Activated CD8-positive, alpha-beta memory T cell treated with anti-CD3 and anti-CD28 coated beads for 36 hours (primary cell): ENCODE results near the gene CELA2A. TPM values are rescaled to one million over a fixed set of nuclear protein-coding genes. Genes with fewer than 3 reads are reported as not detected.
"Not testable (repeated sequence)": the region's sequence is repeated elsewhere in the genome, so short reads cannot be mapped to it uniquely, and the experiment has no call there.

Experiments used
- CTCF ChIA-PET: fragments of 350-600 bp; sonication (Branson Sonifier 250); formaldehyde crosslinking; loops from one replicate; lab custom pipeline; 2021; ENCODE audit warnings: antibody characterized with exemption; lab: Charles Lee
- POLR2A ChIA-PET: fragments of 350-600 bp; sonication (Branson Sonifier 250); formaldehyde crosslinking; loops from one replicate; lab custom pipeline; 2021; ENCODE audit warnings: antibody characterized with exemption; lab: Charles Lee
- total RNA-seq, 2 experiments: library from RNA; stranded (reverse); gene quantifications; one replicate each; pipeline ENCODE4 v1.2.3, GENCODE V29; 2021

Gene CELA2A
- total RNA-seq, 2 experiments from 2014 or later, result not detected

DNA sequence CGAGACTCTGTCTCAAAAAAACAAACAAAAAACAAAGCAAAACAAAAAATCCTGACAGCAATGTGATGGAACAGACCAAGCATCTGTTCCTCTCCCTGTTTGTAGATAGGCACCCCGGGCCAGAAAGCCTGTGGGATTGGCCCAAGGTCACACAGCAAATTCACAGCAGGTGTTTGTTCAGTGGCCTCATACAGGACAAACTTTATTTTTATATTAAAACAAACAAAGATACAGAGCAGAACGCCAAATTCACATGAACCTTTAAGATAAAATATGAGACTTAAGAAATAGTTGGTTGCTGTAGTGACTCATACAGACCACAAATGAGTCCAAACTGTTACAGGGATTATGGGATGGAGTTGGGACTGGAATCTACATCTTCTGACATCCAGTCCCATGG, 2.3 kb upstream of the CELA2A start:
- CTCF ChIA-PET, result no interaction called here
- POLR2A ChIA-PET, result no interaction called here

- POLR2A ChIA-PET, result no interaction called here
- CTCF ChIA-PET, result interaction anchor here (0.7 kb wide), 1 partner anchor 32 kb away, joined by 4 read pairs; no protein-coding TSS in a partner anchor
Observed at GRCh38 chr1:15455522-15455921, 1.0 kb upstream of the CELA2A start.

GRCh38 chr1:15457585-15457984, 1.1 kb downstream of the CELA2A start:
- POLR2A ChIA-PET, result no interaction called here
- CTCF ChIA-PET, result no interaction called here

- POLR2A ChIA-PET, CTCF ChIA-PET: not testable (repeated sequence)
Observed at GRCh38 chr1:15458388-15458787, 1.9 kb downstream of the CELA2A start.

- POLR2A ChIA-PET, result no interaction called here
Observed at GRCh38 chr1:15459771-15460707, 3.5 kb downstream of the CELA2A start.

DNA sequence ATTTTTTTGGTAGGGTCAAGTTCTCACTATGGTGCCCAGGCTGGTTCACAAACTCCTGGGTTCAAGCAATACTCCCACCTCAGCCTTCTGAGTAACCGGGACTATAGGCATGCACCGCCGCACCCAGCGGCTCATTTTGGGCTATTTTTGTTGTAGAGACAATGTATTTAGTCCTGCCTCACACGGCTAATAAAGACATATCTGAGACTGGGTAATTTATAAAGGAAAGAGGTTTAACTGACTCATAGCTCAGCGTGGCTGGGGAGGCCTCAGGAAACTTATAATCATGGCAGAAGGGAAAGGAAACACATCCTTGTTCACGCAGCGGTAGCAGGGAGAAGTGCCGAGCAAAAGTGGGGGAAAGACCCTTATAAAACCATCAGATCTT, 4.2 kb downstream of the CELA2A start:
- CTCF ChIA-PET, result no interaction called here
- POLR2A ChIA-PET, result no interaction called here

More at GRCh38 chr1:15459771-15460707, 3.5 kb downstream of the CELA2A start:
- CTCF ChIA-PET, result no interaction called here

- CTCF ChIA-PET, POLR2A ChIA-PET: not testable (repeated sequence)
Observed at GRCh38 chr1:15463064-15463800, 6.7 kb downstream of the CELA2A start.

DNA sequence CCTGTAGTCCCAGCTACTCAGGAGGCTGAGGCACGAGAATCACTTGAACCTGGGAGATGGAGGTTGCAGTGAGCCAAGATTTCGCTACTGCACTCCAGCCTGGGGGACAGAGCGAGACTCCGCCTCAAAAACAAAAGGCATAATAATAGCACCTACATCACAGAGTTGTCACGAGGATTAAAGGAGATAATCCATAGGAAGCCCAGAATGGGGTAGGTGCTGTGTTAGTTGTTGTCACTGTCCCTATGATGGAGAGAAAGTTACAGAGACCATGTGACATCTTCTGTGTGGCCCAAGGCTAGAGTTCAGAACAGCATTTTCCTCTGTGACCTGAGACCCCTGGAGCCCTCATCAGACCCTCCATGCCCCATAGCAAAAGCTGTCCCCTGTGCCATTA, 7.4 kb downstream of the CELA2A start:
- POLR2A ChIA-PET, CTCF ChIA-PET: not testable (repeated sequence)

DNA sequence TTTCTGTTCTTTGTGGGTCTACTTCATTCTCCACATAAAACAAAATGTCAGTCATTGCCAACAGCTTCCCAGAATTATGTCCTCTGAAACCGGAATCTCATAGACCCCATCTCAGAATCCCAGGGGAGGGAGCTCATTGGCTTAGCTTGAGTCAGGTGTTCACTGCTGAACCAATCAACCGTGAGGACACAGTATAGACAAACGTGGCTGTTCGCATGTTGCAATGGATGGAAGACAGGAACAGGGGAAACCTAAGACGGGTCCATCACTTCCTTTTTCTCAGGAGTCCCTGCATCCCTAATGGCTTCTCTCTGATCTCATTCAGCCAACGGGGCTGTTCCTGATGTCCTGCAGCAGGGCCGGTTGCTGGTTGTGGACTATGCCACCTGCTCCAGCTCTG, 9.1 kb downstream of the CELA2A start:
- ChIA-PET POLR2A (no interaction called here), CTCF (no interaction called here)

GRCh38 chr1:15466955-15467625, 10.6 kb downstream of the CELA2A start:
- POLR2A ChIA-PET, CTCF ChIA-PET: not testable (repeated sequence)

GRCh38 chr1:15468145-15468544, 11.6 kb downstream of the CELA2A start:
- POLR2A ChIA-PET, result no interaction called here
- CTCF ChIA-PET, result interaction anchor here (0.5 kb wide), 1 partner anchor 227 kb away, joined by 3 read pairs; no protein-coding TSS in a partner anchor

DNA sequence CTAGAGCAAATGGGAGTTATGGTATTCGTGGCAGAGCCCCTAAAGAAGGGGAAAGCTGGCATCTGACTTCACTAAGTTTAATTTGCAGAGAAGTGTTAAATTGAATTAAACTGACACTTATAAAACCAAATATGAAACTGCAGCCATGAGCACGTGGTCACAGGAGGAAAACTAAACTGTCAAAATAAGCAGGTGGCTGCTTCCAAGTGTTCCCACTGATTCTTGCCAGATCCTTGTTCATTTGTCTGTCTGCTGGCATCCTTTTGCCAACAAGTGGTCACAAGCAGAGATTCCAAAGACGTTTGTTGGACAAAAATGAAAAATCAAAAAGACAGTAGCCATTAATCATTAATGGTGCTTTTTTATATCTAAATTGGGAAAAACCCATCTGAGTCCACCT, 12.8 kb downstream of the CELA2A start:
- CTCF ChIA-PET, result interaction anchor here (0.6 kb wide), 1 partner anchor 141 kb away, joined by 3 read pairs; no protein-coding TSS in a partner anchor
- POLR2A ChIA-PET, result no interaction called here

DNA sequence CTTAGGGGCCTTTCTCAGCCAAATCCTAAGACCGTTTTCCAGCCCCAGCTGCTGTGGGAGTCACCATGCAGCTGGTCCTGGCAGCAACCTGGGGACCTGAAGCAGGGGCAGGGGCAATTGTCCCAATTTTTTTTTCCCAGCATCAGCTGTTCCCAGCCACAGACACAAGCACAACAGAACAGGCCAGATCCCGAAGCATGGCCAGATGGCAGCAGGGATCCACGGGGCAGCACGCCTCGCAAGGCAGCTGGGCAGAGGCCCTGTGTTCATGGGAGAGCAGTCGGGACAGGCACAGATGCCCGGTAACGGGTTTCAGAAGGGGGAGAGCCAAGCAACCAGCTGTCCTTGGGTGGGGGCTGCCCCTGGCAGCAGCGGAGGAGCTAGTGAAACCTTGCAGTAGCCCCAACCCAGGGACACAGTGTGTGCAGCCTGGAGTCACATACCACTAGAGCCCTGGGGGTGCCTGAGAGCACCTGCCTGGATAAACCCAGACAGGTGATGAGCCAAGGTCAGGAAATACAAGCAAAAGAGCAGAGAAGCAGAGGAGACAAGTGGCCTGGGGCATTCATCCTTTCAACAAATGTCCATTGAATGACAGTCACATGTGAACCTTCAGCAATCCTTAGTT, 13.4 kb downstream of the CELA2A start:
- POLR2A ChIA-PET, CTCF ChIA-PET: not testable (repeated sequence)

DNA sequence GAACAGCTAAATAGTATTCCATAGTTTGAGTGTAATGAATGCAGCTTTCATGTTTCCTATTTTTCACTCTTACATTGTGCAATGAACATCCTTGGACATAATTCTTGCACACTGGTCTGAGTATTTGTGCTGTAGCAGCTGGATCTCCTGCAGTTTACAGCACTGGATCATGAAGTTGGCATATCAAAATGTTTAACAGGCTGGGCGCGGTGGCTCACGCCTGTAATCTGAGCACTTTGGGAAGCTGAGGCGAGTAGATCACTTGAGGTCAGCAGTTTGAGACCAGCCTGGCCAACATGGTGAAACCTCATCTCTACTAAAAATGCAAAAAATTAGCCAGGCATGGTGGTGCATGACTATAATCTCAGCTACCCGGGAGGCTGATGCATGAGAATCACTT, 14.5 kb downstream of the CELA2A start:
- POLR2A ChIA-PET, CTCF ChIA-PET: not testable (repeated sequence)

DNA sequence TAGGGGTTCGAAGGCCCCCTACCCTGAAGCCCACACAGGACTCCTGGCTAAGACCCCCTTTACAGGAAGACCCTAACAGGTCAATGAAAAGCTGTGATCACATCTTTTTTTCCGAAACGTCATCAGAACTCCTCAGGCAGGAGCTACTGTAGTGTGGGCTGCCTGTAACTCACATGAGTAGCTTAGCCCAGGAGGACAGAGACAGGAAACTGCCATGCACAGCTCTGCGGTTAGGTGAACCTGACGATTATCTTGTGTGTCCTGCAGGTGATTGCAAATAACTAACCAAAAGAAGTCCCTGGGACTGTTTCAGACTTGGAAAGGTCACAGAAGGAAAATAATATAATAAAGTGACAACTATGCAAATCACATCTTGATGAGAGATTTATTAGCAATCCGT, 15.2 kb downstream of the CELA2A start:
- POLR2A ChIA-PET, result not testable (repeated sequence)
- CTCF ChIA-PET, result interaction anchor here (0.7 kb wide), 1 partner anchor 22 kb away, joined by 3 read pairs; no protein-coding TSS in a partner anchor

DNA sequence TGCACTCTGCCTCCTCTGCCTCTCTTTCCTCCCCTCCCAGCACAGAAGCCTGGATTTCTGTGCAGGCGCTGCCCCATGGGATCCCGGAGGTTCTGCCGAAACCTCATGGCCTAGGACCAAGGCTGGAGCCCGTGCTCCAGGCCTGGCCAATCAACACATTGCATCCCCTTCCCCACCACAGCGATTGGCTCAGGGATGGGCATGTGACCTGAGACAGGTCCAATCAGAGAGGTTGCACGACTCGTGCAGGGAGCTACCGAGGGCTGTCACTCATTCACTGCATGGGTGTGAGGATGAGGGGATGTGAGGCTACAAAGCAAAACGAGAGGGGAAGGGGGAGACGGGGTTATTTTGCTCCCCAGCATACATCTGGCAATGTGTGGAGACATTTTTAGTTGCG, 16.1 kb downstream of the CELA2A start:
- ChIA-PET POLR2A (no interaction called here), CTCF (no interaction called here)

GRCh38 chr1:15475752-15476314, 19.3 kb downstream of the CELA2A start, which contains the start of gene CELA2B:
Gene CELA2B, plus strand, starts transcription at chr1:15476104. Its CDS starts 22 bp downstream, at chr1:15476126.
- POLR2A ChIA-PET, result no interaction called here

DNA sequence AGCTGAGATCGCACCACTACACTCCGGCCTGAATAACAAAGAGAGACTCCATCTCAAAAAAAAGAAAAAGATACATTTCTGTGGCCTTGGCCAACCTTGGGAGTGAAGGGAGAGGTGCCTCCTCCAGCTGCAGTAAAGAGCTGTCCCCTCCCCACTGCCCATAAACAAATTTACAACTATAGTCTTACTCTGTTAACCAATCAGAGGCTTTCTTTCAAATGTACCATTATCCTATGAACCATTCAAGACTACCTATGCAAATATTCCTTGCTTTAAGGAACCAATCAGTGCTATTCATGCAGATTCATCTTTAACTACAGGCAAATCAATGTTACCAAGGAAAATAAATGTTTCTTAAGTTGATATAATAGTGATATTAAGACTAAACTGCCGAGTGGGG, 20.4 kb downstream of the CELA2A start:
- ChIA-PET CTCF (no interaction called here), POLR2A (no interaction called here)

More at GRCh38 chr1:15475752-15476314, 19.3 kb downstream of the CELA2A start, which contains the start of gene CELA2B:
- CTCF ChIA-PET, result no interaction called here

- CTCF ChIA-PET, result no interaction called here
- POLR2A ChIA-PET, result no interaction called here
Observed at GRCh38 chr1:15477646-15478212, 21.2 kb downstream of the CELA2A start.
